Measurements from ENCODE around the gene BAZ1A.
"Not testable (repeated sequence)": the region's sequence is repeated elsewhere in the genome, so short reads cannot be mapped to it uniquely, and the experiment has no call there.

BAZ1A gene

DNA sequence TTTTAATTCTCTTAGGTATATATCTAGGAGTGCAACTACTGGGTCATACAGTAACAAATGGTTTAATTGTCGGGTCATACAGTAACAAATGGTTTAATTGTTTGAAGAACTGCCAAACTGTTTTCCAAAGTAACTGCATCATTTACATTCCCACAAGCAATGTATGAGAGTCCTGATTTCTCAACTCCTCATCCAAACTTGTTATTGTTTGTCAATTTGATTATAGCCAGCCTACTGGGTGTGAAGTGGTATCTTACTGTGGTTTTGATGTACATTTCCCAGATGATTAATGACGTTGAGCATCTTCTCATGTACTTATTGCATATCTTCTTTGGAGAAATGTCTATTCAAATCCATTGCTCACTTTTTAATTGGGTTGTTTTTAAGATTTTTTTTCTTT is 93.1 kb downstream of the BAZ1A start:
- no peak for DNase-seq

DNA sequence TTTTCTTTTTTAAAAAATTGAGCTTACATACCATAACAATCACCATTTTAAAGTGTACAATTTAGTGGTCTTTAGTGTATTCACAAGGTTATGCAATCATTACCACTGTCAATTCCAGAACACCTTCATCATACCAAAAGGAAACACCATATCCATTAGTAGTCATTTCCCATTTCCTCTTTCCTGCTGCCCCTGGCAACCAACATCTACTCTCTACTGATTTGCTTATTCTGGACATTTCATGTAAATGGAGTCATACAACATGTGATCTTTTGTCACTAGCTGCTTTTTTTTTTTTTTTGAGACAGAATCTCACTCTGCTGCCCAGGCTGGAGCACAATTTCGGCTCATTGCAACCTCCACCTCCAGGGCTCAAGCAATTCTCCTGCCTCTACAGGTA is 93.9 kb downstream of the BAZ1A start:
- no peak for DNase-seq

DNA sequence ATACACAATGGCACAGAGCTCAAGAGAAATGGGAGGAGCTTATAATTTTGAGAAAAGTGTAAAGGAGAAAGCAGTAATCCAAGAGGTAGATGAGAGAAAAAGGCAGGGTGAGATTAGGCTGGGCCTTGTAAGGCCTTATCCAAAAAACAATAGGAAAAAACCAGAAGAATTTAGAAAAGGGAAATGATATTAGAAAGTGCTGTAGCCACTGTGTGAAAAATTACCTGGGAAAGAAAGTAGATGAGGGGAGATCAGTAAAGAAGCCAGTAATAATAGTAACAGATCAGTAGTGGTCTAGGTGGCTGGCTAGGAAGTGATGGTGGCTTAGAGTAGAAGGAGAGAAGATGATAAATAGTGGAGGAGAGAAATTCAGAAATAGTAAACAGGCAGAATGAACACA is 94.5 kb downstream of the BAZ1A start:
- DNase-seq = no peak

DNA sequence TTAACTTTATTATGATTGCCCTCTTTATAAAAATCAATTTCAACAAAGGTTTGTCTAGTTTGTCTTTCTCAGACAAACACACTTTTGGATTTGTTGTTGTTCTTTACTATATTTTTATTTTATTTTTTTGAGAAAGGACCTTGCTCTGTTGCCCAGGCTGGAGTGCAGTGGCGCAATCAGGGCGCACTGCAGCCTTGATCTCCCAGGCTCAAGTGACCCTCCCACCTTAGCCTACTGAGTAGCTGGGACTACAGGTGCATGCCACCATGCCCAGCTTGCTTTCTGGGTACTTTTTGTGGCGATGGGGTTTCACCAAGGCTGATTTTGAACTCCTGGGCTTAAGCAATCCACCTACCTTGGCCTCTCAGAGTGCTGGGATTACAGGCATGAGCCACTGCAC is 96.4 kb downstream of the BAZ1A start:
- DNase-seq = no peak

DNA sequence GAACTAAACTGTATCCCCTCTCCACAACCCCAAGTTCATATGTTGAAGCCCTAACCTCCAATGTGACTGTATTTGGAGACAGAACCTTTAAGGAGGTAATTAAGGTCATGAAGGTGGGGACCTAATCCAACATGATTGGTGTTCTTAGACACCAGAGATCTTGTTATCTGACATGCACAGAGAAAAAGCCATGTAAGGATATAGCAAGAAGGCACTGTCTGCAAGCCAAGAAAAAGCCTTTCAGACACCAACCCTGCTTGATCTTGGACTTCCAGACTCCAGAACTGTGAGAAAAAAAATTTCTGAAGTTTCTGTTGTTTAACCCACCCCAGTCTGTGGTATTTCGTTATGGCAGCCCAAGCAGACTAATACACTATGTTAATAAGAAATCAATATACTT is 98.5 kb downstream of the BAZ1A start:
- DNase-seq = peak; percentile 77

DNA sequence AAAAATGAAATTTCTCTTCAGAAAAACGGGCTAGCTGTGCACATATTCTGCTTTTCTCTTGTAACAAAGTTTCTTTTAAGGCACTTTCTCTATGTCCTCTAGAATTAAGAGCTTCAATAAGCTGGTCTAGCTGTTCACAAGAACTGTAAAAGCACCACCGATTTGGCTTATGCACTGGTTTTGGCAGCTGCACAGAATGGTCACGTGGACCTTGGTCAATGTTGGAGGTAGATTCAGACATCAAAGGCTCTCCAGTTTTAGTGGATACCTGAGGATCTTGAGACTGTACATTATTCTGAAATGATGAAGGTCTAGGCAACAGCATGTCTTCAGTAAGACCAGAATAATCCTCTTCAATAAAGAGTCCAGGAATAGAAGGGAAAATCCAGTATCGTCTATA is 99.2 kb downstream of the BAZ1A start:
- no peak for DNase-seq

DNA sequence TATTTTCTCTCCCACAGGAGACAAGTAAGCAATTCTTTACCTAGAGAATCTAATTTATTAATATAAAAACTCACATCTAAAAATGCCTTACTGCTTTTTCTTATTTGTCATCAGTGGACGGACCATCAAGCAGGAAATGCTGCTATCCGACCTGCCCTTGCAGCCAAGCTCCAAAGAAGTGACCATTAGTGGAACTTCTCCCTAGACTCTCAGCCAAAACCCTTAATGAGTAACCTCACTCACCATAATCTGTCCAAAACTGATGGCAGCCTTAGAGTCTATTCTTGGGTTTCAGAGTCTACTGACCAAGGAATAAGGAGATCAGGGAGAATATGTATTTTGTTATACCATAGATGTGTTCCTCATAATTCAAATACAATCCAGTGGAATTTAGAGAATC is 99.8 kb downstream of the BAZ1A start:
- DNase-seq = no peak

DNA sequence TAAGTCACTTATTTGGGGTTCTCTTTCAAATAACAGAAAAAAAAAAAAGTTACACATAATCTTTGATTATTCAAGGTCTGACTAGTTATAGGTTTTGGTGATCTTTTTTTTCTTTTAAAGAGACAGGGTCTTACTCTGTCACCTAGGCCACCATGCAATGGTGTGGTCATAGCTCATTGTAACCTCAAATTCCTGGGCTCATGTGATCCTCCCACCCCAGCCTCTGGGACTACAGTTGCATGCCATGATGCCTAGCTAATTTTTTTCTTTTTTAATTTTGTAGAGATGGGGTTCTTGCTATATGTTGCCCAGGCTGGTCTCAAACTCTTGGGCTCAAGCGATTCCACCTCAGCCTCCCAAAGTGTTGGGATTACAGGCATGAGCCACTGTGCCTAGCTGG is 104.3 kb downstream of the BAZ1A start:
- DNase-seq = no peak

DNA sequence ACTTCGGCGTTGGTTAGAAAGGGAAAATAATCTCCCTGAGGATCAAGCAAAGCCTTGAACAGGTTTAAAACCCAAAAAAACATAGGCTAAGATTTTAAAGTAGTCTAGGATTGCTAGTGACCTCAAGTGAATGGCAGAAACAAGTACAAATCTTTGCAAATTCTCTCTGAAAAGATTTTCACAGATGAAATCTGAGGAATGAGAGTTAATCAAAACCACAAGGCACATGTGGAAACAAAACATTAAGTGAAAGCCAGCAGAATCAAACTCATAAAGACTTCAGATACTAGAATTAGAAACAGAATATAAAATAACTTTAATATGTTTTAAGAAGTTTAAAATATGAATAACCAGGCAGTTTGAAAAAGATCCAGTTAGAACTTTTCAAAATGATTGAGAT is 108.6 kb downstream of the BAZ1A start:
- no peak for DNase-seq

DNA sequence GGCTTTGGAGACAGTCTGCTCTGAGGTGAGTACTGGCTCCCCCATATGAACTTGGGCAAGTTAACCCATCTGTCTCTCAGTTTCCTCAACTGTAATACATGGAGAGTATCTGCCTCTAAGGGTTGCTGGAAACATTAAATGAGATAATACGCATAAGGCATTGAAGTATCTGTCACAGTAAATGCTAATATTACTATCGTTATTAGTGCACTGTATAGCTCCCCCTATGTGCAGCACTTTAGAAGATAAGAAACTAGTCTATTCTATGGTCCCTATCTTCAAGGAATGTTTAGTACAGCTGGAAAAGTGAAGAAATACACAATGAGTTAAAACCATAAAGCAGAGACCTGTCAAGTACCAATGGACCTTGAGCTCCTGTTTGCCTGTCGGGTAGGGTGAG is 109.1 kb downstream of the BAZ1A start:
- no peak for DNase-seq

DNA sequence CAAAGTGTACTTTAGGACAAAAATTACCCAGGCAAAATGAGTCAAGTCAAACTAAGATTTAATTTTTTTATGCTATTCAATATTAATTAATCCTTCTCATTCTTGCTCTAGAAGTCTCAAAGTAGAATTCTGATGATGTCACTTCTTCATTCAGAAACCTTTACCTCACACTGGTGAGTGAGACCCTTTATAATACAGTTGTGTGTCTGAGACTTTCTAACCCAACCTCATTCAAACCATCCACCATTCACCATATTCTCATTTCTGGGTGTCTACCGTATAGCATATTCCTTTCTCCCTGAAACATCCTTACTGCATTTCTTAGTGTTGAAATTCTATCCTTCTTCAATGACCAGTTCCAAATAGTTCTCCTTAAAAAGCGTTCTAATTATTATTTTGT is 119.9 kb downstream of the BAZ1A start:
- no peak for DNase-seq

DNA sequence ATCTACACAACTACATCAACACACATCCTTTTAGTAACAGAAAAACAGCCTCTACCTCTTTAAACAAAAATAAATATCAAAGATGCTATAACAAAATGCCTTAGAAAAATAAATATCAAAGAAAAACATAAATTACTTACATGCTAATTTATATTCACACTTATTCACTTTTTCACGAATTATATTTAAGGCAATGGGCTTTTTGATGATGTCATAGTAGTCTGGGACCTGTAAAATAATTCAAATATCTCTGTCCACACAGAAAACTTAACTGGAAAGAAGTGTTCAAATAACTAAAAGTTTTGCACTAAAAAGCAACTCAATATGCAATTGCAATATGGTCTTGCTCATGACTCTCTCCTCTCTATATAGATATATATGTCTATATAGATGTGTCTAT is 120.5 kb downstream of the BAZ1A start:
- DNase-seq = no peak

DNA sequence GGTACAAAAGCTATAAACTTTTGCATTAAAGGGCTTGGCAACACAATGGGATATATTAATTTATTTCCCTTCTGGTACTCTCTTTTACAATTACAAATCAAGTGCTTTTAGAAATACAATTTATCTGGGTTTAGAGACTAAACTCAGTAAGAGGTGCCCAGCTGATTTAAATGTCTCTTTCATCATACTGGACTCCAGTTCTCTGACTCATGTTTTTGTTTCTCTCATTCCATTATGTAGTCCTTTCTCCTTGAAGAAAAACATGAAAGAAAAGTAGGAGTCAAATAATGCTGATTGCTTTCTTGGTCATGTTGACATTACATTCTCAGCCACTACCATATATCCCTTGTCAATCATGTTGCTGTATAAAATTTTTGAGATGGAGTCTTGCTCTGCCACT is 124.5 kb downstream of the BAZ1A start:
- no peak for DNase-seq

DNA sequence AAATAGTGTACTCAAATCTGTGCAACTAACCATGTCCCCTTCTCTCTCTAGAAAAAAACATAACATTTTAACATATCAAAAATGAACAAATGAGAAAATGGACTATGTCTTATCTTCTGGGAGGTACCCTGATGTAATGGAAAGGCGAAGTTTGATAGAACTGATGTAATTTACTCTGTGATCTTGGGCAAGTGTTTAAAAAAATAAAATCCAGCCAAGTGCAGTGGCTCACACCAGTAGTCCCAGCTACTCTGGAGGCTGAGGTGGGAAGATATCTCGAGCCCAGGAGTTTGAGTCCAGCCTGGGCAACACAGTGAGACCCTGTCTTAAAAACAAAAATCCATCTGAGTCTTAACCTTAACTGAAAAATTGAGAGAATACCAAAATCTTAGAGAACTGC is 124.9 kb downstream of the BAZ1A start:
- DNase-seq = no peak

DNA sequence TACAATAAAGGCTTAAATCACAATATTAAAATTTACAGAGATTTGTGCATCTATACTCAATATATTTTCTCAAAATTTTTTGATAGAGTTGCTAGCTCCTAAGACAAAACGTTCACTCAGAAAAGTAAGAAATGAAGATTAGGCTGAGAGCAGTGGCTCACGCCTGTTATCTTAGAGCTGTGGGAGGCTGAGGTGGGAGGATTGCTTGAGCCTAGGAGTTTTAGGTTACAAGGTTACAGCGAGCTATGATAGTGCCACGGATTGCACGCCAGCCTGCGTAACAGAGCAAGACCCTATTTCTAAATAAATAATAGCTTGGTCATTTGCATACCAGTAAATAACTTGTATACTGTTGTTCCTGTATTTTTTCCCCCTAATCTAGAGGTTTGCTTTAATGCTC is 125.8 kb downstream of the BAZ1A start:
- no peak for DNase-seq

DNA sequence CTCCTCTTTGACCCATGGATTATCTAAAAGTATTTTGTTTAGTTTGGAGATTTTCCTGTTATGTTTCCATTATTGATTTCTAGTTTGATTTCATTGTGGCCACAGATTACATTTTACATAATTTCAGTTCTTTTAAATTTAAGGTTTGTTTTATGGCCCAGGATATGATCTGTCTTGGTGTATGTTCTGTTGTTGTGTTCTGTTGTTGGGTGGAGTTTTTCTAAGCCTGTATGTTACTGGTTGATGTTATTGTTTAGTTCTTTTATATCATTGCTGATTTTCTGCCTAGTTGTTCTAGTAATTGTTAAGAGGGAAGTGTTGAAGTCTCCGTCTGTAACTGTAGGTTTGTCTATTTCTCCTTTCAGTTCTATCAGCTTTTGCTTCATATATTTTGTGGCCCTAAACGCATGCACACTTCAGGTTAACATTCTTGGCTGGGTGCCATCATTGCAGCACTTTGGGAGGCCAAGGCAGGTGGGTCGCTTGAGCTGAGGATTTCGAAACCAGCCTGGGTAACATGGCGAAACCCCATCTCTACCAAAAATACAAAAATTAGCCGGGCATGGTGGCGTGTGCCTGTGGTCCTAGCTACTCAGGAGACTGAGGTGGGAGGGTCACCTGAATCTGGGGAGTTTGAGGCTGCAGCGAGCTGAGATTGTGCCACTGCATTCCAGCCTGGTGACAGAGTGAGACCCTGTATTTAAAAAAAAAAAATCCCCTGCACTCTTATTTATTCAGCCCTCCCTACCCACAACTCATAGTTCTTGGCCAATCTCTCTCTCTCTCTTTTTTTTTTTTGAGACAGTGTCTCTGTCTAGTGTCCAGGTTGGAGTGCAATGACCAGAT is 132.7 kb downstream of the BAZ1A start:
- no peak for DNase-seq

DNA sequence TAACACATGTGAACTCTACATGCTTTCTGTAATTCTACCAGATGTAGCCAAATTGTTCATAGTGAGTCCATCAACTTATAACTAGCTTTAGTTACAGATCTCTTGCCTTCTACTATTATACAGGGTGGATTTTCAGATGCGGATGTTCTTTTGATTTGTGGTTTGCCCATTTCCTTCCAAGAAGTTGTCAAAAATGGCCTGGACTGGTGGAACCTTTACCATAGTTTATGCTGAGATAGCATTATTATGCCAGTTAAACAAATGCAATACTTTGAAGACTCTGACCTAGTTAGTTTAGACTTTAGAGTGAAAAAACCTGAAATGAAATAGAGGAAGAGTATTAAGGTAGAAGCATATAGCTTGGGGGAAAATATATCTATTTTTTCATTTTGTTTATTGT is 133.3 kb downstream of the BAZ1A start:
- DNase-seq = no peak

DNA sequence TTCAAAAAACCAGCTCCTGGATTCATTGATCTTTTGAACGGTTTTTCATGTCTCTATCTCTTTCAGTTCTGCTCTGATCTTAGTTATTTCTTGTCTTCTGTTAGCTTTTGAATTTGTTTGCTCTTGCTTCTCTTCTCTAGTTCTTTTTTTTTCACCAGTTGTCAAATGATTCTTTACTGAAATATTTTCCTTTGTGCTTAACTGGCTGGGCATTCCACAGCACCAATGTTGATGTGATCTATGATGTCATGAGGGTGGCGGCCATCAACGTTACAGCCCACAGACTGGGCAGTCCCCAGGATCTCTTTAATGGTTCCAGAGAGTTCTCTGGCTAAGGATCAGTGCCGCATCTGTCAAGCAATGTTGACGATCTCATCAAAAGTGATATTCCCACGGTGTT is 135.0 kb downstream of the BAZ1A start:
- not testable (repeated sequence) for DNase-seq

DNA sequence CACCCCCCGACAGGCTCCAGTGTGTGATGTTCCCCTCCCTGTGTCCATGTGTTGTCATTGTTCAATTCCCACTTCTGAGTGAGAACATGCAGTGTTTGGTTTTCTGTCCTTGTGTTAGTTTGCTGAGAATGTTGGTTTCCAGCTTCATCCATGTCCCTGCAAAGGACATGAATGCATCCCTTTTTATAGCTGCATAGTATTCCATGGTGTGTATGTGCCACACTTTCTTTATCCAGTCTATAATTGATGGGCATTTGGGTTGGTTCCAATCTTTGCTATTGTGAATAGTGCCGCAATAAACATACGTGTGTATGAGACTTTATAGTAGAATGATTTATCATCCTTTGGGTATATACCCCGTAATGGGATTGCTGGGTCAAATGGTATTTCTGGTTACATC is 138.1 kb downstream of the BAZ1A start:
- DNase-seq = not testable (repeated sequence)

DNA sequence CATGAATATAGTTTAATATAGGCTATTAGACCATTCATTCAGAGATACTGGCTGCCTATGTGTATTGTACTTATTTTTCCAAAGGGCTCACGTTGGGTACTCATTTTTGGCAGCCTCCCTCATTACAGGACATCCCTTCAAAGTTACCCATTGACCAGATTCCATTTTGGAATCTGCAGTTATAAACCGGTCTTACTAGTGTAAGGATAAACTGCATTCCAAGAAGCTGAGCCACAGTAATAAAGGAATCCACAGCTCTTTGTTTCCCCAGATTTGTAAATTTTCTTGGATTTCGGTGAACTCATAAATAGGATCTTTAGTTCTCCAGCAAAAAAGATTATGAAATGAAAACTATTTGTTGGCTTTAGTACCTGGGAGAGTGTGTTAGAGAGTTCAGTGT is 141.9 kb downstream of the BAZ1A start:
- no peak for DNase-seq

DNA sequence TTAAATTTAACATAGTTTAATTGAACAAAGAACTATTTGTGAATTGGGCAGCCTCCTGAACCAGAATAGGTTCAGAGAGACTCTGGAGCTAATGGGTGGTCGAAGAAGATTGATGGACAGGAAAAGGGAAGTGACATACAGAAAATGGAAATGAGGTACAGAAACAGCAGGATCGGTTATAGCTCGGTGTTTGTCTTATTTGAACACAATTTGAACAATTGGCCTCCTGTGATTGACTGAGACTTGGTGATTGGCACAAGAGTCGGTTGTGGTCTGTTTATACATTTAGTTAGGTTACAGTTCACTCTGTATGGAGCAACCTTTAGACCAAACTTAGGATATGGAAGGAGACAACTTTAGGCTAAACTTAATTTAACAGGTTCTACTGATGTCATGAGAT is 142.4 kb downstream of the BAZ1A start:
- DNase-seq = no peak

DNA sequence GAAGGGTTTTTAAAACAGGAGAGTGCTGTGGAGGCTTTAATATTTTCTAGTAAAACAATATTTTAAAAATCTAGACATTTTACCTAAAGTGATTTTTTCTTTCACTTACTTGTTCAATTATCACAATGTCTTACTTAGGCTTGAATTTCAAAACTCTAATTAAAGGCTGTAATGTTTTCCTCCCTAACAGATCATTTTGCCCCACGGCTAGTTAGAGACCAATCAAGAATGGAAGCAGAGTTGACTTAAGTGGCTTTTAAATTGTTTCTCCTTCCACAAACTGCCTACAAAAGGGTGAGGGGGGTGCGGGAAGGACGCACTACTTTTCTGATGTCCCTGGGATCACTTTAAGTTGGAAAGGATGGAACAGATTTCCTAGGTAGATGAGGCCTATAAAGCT is 151.3 kb downstream of the BAZ1A start:
- no peak for DNase-seq

DNA sequence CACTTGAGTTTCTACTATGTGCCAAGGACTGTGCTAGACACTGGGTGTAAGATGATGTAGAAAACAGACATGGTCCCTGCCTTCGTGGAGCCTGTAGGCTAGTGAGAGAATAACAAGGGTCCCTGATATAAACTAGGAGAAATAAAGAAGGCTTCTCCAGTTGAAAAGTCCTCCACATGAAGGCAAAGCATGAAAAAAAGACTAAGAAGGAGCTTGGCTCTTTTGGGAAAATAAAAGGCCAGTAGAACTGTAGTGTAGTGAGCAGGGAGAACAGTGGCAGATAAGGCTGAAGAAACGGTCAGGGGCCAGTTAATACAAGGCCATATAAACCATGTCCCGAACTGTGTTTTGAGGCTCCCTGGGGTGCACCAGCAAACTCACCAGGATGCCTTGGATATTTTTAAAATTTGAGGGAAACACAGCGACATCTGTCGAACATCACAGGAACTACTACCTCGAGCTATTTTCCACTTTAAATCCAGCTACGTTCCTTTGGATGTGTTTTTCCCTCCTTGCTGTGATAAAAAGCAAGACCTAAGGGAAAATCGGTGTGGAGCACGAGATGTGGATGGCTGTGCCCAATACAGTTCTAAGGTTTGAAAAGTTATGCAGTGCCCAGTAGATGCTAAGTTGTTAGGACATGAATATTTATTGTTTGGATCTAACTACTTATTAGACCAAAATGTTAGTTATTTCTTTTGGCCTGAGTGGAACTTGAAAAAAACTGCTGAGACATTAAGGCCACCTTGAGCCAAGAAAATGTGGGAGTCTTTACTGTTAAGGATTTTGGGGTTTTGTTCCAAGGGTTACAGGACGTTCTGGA is 152.2 kb downstream of the BAZ1A start:
- peak; percentile 66 for DNase-seq

DNA sequence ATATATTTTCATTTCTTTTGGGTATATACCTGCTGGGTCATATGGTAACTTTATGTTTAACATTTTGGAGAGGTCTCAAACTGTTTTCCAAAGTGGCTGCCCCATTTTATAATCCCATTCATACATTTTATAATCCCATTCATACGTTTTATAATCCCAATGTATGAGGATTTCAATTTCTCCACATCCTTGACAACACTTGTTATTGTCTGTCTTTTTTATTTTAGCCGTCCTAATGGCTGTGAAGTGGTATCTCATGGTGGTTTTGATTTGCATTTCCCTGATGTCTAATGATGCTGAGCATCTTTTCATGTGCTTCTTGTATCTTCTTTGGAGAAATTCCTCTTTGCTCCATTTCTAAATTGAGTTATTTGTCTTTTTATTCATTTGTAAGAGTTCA is 154.0 kb downstream of the BAZ1A start:
- DNase-seq = no peak
